ENCODE data around the gene NSMF. TPM values are rescaled to one million over a fixed set of nuclear protein-coding genes. Genes with fewer than 3 reads are reported as not detected.

Gene NSMF
- total RNA-seq, 3 donors from 2014 or later (not counting 1 experiment from before 2014, with no cell fraction given), result 78.1 to 111 (median 87.8) TPM

DNA sequence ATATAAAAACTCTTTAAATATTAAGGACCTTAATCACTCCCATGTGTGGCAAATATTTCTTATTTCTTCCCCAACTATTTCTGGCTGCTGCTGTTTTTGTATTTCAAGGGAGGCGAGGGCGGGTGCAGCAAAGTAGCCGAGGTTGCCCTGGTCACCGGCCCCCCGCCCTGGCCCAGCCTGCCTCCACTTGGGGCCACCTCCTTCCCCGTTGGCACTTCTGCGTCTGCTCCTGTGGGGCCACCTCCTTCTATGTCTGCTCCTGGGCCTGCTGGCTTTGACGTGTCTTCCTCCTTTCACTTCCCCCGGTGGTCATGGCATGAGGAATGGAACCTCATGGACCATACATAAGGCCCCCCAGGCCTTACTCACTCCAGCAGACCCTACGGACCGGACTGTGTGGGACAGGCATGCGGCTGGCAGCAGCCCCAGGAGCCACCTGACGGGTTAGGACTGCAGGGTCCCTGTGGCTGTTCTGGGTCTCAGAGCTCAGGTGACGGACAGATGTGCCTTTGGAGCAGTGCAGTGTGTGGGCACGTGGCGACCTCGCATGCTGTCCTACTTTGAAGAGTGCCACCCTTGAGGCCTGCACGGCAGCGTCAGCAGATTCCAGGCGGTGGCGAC lies 12.2 kb downstream of the NSMF start:
- Histone ChIP-seq H3K27ac (ENCODE audit: low read length) (no peak overlapping the region), H3K36me3 (ENCODE audit: control insufficient read depth, insufficient read depth, low read length) (no peaks in the 10 kb centered on the region), H3K4me3 (ENCODE audit: low read length) (no peak overlapping the region), H3K9me3 (ENCODE audit: control insufficient read depth, insufficient read depth, low read length) (no peaks in the 10 kb centered on the region), H3K27me3 (ENCODE audit: control insufficient read depth, insufficient read depth, low read length) (peaks cover 4% of the 10 kb centered on the region), H3K4me1 (ENCODE audit: control insufficient read depth, insufficient read depth, low read length) (peaks cover 46% of the 10 kb centered on the region)
- TF ChIP-seq, protein P1, sequence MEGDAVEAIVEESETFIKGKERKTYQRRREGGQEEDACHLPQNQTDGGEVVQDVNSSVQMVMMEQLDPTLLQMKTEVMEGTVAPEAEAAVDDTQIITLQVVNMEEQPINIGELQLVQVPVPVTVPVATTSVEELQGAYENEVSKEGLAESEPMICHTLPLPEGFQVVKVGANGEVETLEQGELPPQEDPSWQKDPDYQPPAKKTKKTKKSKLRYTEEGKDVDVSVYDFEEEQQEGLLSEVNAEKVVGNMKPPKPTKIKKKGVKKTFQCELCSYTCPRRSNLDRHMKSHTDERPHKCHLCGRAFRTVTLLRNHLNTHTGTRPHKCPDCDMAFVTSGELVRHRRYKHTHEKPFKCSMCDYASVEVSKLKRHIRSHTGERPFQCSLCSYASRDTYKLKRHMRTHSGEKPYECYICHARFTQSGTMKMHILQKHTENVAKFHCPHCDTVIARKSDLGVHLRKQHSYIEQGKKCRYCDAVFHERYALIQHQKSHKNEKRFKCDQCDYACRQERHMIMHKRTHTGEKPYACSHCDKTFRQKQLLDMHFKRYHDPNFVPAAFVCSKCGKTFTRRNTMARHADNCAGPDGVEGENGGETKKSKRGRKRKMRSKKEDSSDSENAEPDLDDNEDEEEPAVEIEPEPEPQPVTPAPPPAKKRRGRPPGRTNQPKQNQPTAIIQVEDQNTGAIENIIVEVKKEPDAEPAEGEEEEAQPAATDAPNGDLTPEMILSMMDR (IDR thresholded peaks at IDR 0.05), result no peak
- H3K27me3 Mint-ChIP-seq (ENCODE audit: low read depth in 2 of 2), result peaks cover 3 to 8% of the 10 kb centered on the region in 2 donors
- WGBS (ENCODE audit: insufficient coverage), result 75% methylated on average over 21 of the region's 21 CpGs
- intact Hi-C loops (cut with micrococcal nuclease), result no loop called here
- no peaks in the 10 kb centered on the region for H3K9me3 Mint-ChIP-seq
- DNase-seq (peak in 1 of 2 donors; percentile 30), ATAC-seq (no peak)
- H3K36me3 Mint-ChIP-seq, result no peaks in the 10 kb centered on the region
- H3K4me1 Mint-ChIP-seq, result peaks cover 13 to 37% of the 10 kb centered on the region in 2 donors
- no peak overlapping the region for H3K4me3 Mint-ChIP-seq
- H3K27ac Mint-ChIP-seq, result peak overlapping the region in 1 of 2 donors; percentile 37

DNA sequence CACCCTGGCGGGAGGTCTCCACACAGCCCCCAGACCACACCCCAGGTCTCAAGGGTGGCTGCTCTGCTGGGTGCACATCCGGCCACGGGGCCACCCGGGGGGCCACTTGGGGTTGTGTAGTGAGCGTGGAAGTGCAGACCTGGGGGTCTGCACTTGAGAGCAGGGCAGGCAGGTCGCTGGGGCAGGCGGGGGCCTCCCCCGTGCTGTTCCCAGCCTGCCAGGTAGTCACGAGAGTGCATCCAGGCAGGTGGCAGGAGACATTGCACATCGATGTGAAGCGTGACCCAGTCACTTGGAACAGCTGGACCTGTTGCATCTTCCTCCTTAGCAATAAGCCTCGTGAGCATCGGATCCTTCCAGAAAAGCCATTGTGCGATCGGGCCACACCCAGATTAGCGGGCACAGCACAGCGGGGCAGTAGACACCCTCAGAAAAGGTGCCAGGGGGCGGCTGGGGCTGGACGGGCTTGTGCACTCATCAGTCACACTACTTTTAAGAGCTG lies 13.2 kb downstream of the NSMF start:
- H3K4me1 ChIP-seq (ENCODE audit: control insufficient read depth, insufficient read depth, low read length), result peaks cover 44% of the 10 kb centered on the region
- no peak overlapping the region for H3K27ac ChIP-seq (ENCODE audit: low read length)
- no peaks in the 10 kb centered on the region for H3K36me3 ChIP-seq (ENCODE audit: control insufficient read depth, insufficient read depth, low read length)
- peaks cover 16 to 31% of the 10 kb centered on the region in 2 donors for H3K4me1 Mint-ChIP-seq
- TF ChIP-seq, protein P1 (IDR thresholded peaks at IDR 0.05), result no peak
- ATAC-seq, result no peak
- no peak for DNase-seq
- intact Hi-C loops (cut with micrococcal nuclease), result loop anchor here (1.0 kb wide), 1 partner anchor 23 kb away; the partner anchor contains the start of genes EXD3 and NOXA1
- H3K9me3 ChIP-seq (ENCODE audit: control insufficient read depth, insufficient read depth, low read length), result no peaks in the 10 kb centered on the region
- H3K27me3 Mint-ChIP-seq (ENCODE audit: low read depth in 2 of 2), result peaks cover 7 to 10% of the 10 kb centered on the region in 2 donors
- H3K9me3 Mint-ChIP-seq, result no peaks in the 10 kb centered on the region
- no peaks in the 10 kb centered on the region for H3K36me3 Mint-ChIP-seq
- no peak overlapping the region for H3K4me3 Mint-ChIP-seq
- peak overlapping the region in 1 of 2 donors; percentile 53 for H3K27ac Mint-ChIP-seq
- H3K4me3 ChIP-seq (ENCODE audit: low read length), result no peak overlapping the region
- H3K27me3 ChIP-seq (ENCODE audit: control insufficient read depth, insufficient read depth, low read length), result peaks cover 6% of the 10 kb centered on the region
- 75% methylated on average over 19 of the region's 19 CpGs for WGBS (ENCODE audit: insufficient coverage)

DNA sequence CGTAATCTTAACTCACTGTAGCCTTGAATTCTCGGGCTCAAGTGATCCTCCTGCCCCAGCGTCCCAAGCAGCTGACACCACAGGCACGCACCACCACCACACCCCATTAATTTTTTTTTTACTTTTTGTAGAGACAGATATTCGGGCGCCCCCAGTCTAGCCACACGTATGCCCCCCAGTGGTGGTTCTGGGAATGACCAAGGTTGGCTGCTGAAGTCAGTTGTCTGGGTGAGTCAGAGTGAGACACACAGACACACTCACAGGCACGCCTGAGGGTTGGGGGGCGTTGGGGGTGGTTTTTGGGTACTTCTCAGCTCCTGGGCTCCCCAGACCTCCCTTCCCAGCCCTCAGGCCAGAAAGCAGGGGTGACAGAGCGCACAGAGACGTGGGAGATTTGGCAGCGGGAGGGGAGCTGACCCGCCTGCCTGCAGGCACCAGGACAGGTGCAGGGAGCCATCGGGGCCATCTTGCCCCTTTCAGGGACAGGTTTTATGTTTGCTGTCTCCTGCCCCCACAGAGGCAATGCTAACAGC lies 13.8 kb downstream of the NSMF start:
- peak overlapping the region in 1 of 2 donors; percentile 53 for H3K27ac Mint-ChIP-seq
- no peaks in the 10 kb centered on the region for H3K9me3 ChIP-seq (ENCODE audit: control insufficient read depth, insufficient read depth, low read length)
- WGBS (ENCODE audit: insufficient coverage), result 28% methylated on average over 13 of the region's 14 CpGs
- H3K4me3 ChIP-seq (ENCODE audit: low read length), result no peak overlapping the region
- H3K4me1 ChIP-seq (ENCODE audit: control insufficient read depth, insufficient read depth, low read length), result peaks cover 37% of the 10 kb centered on the region
- no peaks in the 10 kb centered on the region for H3K36me3 ChIP-seq (ENCODE audit: control insufficient read depth, insufficient read depth, low read length)
- no peak overlapping the region for H3K27ac ChIP-seq (ENCODE audit: low read length)
- peaks cover 16 to 26% of the 10 kb centered on the region in 2 donors for H3K4me1 Mint-ChIP-seq
- H3K27me3 ChIP-seq (ENCODE audit: control insufficient read depth, insufficient read depth, low read length), result peaks cover 6% of the 10 kb centered on the region
- TF ChIP-seq, protein P1 (IDR thresholded peaks at IDR 0.05), result peak; percentile 79
- DNase-seq, result peak; percentile 83 to 91
- intact Hi-C loops (cut with micrococcal nuclease), result loop anchor here (1.0 kb wide), 1 partner anchor 22 kb away; the partner anchor contains the start of genes EXD3 and NOXA1
- no peaks in the 10 kb centered on the region for H3K9me3 Mint-ChIP-seq
- H3K4me3 Mint-ChIP-seq, result peak overlapping the region; percentile 5
- H3K36me3 Mint-ChIP-seq, result no peaks in the 10 kb centered on the region
- H3K27me3 Mint-ChIP-seq (ENCODE audit: low read depth in 2 of 2), result peaks cover 7 to 10% of the 10 kb centered on the region in 2 donors
- ATAC-seq, result peak; percentile 79 to 91 (median 87)
